Neuronal stem cell (in vitro differentiated cells): ENCODE results near the gene GNG12.
"Not testable (repeated sequence)": the region's sequence is repeated elsewhere in the genome, so short reads cannot be mapped to it uniquely, and the experiment has no call there.

Experiments used
- DNase-seq: peaks from one replicate; pipeline ENCODE4 v3.0.0-alpha.2; 2013; ENCODE audit warnings: low spot score
- H2AFZ ChIP-seq: one replicate; pipeline ENCODE4 v1.6.1; 2013; ENCODE audit warnings: mild to moderate bottlenecking, low read length, inconsistent platforms
- H2AK5ac ChIP-seq: 2 replicates; pipeline ENCODE4 v1.6.1; 2013; ENCODE audit warnings: low read depth, mild to moderate bottlenecking, inconsistent platforms, low read length, moderate library complexity, mixed read lengths
- H2BK120ac ChIP-seq: 2 replicates; pipeline ENCODE4 v1.6.1; 2013; ENCODE audit warnings: low read depth, mild to moderate bottlenecking, inconsistent platforms, low read length, moderate library complexity, mixed read lengths
- H2BK12ac ChIP-seq: one replicate; pipeline ENCODE4 v1.6.1; 2013; ENCODE audit warnings: low read length, inconsistent platforms
- H2BK15ac ChIP-seq: 2 replicates; pipeline ENCODE4 v1.6.1; 2013; ENCODE audit warnings: mild to moderate bottlenecking, low read length, inconsistent platforms, mixed read lengths
- H2BK5ac ChIP-seq: one replicate; pipeline ENCODE4 v1.6.1; 2013; ENCODE audit warnings: inconsistent platforms, mild to moderate bottlenecking, low read length, moderate library complexity
- H3K14ac ChIP-seq: one replicate; pipeline ENCODE4 v1.6.1; 2013; ENCODE audit warnings: low read length, inconsistent platforms
- H3K18ac ChIP-seq: 2 replicates; pipeline ENCODE4 v1.6.1; 2013; ENCODE audit warnings: low read length, inconsistent platforms
- H3K23ac ChIP-seq: 2 replicates; pipeline ENCODE4 v1.6.1; 2013; ENCODE audit warnings: low read depth, mild to moderate bottlenecking, mixed read lengths, low read length, inconsistent platforms; ENCODE audit not compliant: poor library complexity
- H3K27ac ChIP-seq: replicated peaks from 3 replicates; pipeline ENCODE4 v1.5.1; 2013; ENCODE audit warnings: low read length, inconsistent platforms
- H3K27me3 ChIP-seq, 3 experiments: 2 replicates each; pipeline ENCODE4 v1.6.1; 2013; ENCODE audit warnings: low read length in 3 of 3, mild to moderate bottlenecking in 2 of 3, inconsistent platforms in 1 of 3, low read depth in 1 of 3, mixed read lengths in 1 of 3, moderate library complexity in 1 of 3; ENCODE audit not compliant: control insufficient read depth in 3 of 3, insufficient read depth in 3 of 3
- H3K36me3 ChIP-seq, 2 donors: replicated peaks in 1 of 2; 2 replicates each; pipeline ENCODE4 v1.6.1; 2013; ENCODE audit warnings: low read length in 2 of 2; ENCODE audit not compliant: control insufficient read depth in 2 of 2, insufficient read depth in 2 of 2
- H3K4ac ChIP-seq: 2 replicates; pipeline ENCODE4 v1.6.1; 2013; ENCODE audit warnings: inconsistent platforms, mild to moderate bottlenecking, low read length, moderate library complexity
- H3K4me1 ChIP-seq, 2 donors: 1 replicate in 1 of 2; 2 replicates in 1 of 2; pipeline ENCODE4 v1.6.1; 2013; ENCODE audit warnings: low read length in 2 of 2, low read depth in 1 of 2; ENCODE audit not compliant: control insufficient read depth in 2 of 2, insufficient read depth in 1 of 2
- H3K4me2 ChIP-seq: one replicate; pipeline ENCODE4 v1.6.1; 2013; ENCODE audit warnings: mild to moderate bottlenecking, low read length, inconsistent platforms; ENCODE audit not compliant: insufficient read depth, poor library complexity, severe bottlenecking
- H3K4me3 ChIP-seq, 2 donors: 2 replicates each; pipeline ENCODE4 v1.5.1; 2013; ENCODE audit warnings: low read length in 2 of 2, mild to moderate bottlenecking in 2 of 2, inconsistent platforms in 1 of 2, moderate library complexity in 1 of 2
- H3K79me1 ChIP-seq: one replicate; pipeline ENCODE4 v1.6.1; 2013; ENCODE audit warnings: low read depth, mild to moderate bottlenecking, inconsistent platforms, low read length, moderate library complexity
- H3K9ac ChIP-seq: one replicate; pipeline ENCODE4 v1.6.1; 2013; ENCODE audit warnings: mild to moderate bottlenecking, low read depth, low read length, inconsistent platforms; ENCODE audit not compliant: poor library complexity
- H3K9me3 ChIP-seq, 2 donors: replicated peaks in 1 of 2; 2 replicates each; pipeline versions ENCODE3 to v1.6.1; 2013; ENCODE audit warnings: low read length in 2 of 2, mild to moderate bottlenecking in 2 of 2, inconsistent platforms in 1 of 2, low read depth in 1 of 2, mixed read lengths in 1 of 2, moderate library complexity in 1 of 2; ENCODE audit not compliant: control insufficient read depth in 2 of 2, insufficient read depth in 1 of 2
- H4K8ac ChIP-seq: one replicate; pipeline ENCODE4 v1.6.1; 2013; ENCODE audit warnings: low read depth, mild to moderate bottlenecking, inconsistent platforms, low read length, moderate library complexity
- H4K91ac ChIP-seq: one replicate; pipeline ENCODE4 v1.6.1; 2013; ENCODE audit warnings: low read length, low read depth, mild to moderate bottlenecking, inconsistent platforms; ENCODE audit not compliant: poor library complexity
- WGBS, 2 donors: extraction: QIAGEN DNeasy Blood & Tissue Kit; methylation state at CpG; one replicate each; pipeline ENCODE4 v1.1.7; 2013; ENCODE audit warnings: missing lambda C conversion rate in 2 of 2, mixed read lengths in 1 of 2; ENCODE audit not compliant: insufficient read length in 2 of 2, insufficient replicate concordance in 1 of 2; ENCODE audit errors: extremely low coverage in 2 of 2; 5-methylcytosine and 5-hydroxymethylcytosine counted together

The GNG12 gene

DNA sequence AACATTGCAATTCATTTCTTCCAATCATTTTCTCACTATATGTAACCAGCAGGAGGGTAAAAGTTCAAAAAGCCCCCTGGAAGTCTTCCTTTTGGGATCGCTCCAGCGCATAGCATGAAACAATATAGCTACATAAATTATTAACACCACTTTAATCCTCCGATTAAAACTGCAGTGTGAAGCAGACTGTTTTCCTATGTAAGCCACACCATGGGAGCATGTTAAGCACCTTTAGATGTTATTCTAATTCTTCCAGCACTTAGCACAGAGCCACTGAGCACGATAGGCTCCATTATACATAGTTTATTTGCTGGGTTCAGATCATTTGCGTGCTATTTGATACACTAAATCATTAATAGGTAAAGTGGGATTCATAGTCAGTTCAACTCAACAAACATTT, 166.6 kb downstream of the GNG12 start:
- H3K4me1 ChIP-seq: no peaks in the 10 kb centered on the region
- H2BK120ac ChIP-seq: no peak overlapping the region
- no peaks in the 10 kb centered on the region for H3K36me3 ChIP-seq
- no peaks in the 10 kb centered on the region for H3K79me1 ChIP-seq
- H2AK5ac ChIP-seq: no peak overlapping the region
- H3K14ac ChIP-seq: no peak overlapping the region
- H2BK5ac ChIP-seq: no peak overlapping the region
- no peaks in the 10 kb centered on the region for H3K27me3 ChIP-seq
- no peak overlapping the region for H3K4me2 ChIP-seq
- H3K23ac ChIP-seq: no peak overlapping the region
- H3K9me3 ChIP-seq: no peaks in the 10 kb centered on the region
- no peak overlapping the region for H2BK15ac ChIP-seq
- no peak overlapping the region for H2AFZ ChIP-seq
- no peak overlapping the region for H3K4ac ChIP-seq
- H3K18ac ChIP-seq: no peak overlapping the region
- H2BK12ac ChIP-seq: no peak overlapping the region
- no peak overlapping the region for H3K4me3 ChIP-seq
- H3K9ac ChIP-seq: no peak overlapping the region
- WGBS, 2 donors: no CpG with 5 or more reads among the region's 5 CpGs
- no peak overlapping the region for H4K8ac ChIP-seq
- no peak for DNase-seq
- no peak overlapping the region for H3K27ac ChIP-seq
- H4K91ac ChIP-seq: no peak overlapping the region

GRCh38 chr1:67665307-67665706, 168.0 kb downstream of the GNG12 start:
- not testable (repeated sequence) for H4K8ac ChIP-seq, H3K9me3 ChIP-seq, H3K4me2 ChIP-seq, DNase-seq, H3K14ac ChIP-seq, H2AK5ac ChIP-seq, H3K4me3 ChIP-seq, H3K4me1 ChIP-seq, H2BK12ac ChIP-seq, H3K27ac ChIP-seq, H2BK120ac ChIP-seq, H3K4ac ChIP-seq, H3K9ac ChIP-seq, H3K79me1 ChIP-seq, H2BK15ac ChIP-seq, H2AFZ ChIP-seq, H3K23ac ChIP-seq, H2BK5ac ChIP-seq, H3K18ac ChIP-seq, H3K27me3 ChIP-seq, H4K91ac ChIP-seq, H3K36me3 ChIP-seq

GRCh38 chr1:67664048-67664447, 169.2 kb downstream of the GNG12 start:
- H3K14ac ChIP-seq: no peak overlapping the region
- no peak overlapping the region for H3K23ac ChIP-seq
- no peak overlapping the region for H3K27ac ChIP-seq
- no peak overlapping the region for H2BK120ac ChIP-seq
- H2BK12ac ChIP-seq: no peak overlapping the region
- no peak overlapping the region for H2AFZ ChIP-seq
- DNase-seq: no peak
- H3K4ac ChIP-seq: no peak overlapping the region
- H2BK15ac ChIP-seq: no peak overlapping the region
- no peak overlapping the region for H3K18ac ChIP-seq
- no peak overlapping the region for H2AK5ac ChIP-seq
- no peak overlapping the region for H3K4me2 ChIP-seq
- H3K9me3 ChIP-seq: no peaks in the 10 kb centered on the region
- H4K91ac ChIP-seq: no peak overlapping the region
- H3K79me1 ChIP-seq: no peaks in the 10 kb centered on the region
- H3K27me3 ChIP-seq: no peaks in the 10 kb centered on the region
- no peak overlapping the region for H3K4me3 ChIP-seq
- WGBS, 2 donors: no CpG with 5 or more reads among the region's 1 CpG
- no peaks in the 10 kb centered on the region for H3K36me3 ChIP-seq
- H2BK5ac ChIP-seq: no peak overlapping the region
- H4K8ac ChIP-seq: no peak overlapping the region
- no peaks in the 10 kb centered on the region for H3K4me1 ChIP-seq
- H3K9ac ChIP-seq: no peak overlapping the region

GRCh38 chr1:67662884-67663283, 170.4 kb downstream of the GNG12 start:
- H2BK15ac ChIP-seq: no peak overlapping the region
- H2AFZ ChIP-seq: no peak overlapping the region
- no CpG with 5 or more reads among the region's 6 CpGs for WGBS, 2 donors
- no peak overlapping the region for H2AK5ac ChIP-seq
- H3K4me1 ChIP-seq: no peaks in the 10 kb centered on the region
- no peaks in the 10 kb centered on the region for H3K27me3 ChIP-seq
- H2BK12ac ChIP-seq: no peak overlapping the region
- no peak overlapping the region for H3K4me3 ChIP-seq
- no peak overlapping the region for H2BK120ac ChIP-seq
- H3K14ac ChIP-seq: no peak overlapping the region
- no peaks in the 10 kb centered on the region for H3K79me1 ChIP-seq
- no peak overlapping the region for H3K23ac ChIP-seq
- no peak overlapping the region for H2BK5ac ChIP-seq
- no peak overlapping the region for H3K27ac ChIP-seq
- H3K4me2 ChIP-seq: no peak overlapping the region
- no peak overlapping the region for H3K4ac ChIP-seq
- H3K9me3 ChIP-seq: no peaks in the 10 kb centered on the region
- H3K9ac ChIP-seq: no peak overlapping the region
- H4K8ac ChIP-seq: no peak overlapping the region
- H3K18ac ChIP-seq: no peak overlapping the region
- no peak overlapping the region for H4K91ac ChIP-seq
- no peak for DNase-seq
- H3K36me3 ChIP-seq: no peaks in the 10 kb centered on the region
